ENCODE measurements around the gene PSRC1.

DNA sequence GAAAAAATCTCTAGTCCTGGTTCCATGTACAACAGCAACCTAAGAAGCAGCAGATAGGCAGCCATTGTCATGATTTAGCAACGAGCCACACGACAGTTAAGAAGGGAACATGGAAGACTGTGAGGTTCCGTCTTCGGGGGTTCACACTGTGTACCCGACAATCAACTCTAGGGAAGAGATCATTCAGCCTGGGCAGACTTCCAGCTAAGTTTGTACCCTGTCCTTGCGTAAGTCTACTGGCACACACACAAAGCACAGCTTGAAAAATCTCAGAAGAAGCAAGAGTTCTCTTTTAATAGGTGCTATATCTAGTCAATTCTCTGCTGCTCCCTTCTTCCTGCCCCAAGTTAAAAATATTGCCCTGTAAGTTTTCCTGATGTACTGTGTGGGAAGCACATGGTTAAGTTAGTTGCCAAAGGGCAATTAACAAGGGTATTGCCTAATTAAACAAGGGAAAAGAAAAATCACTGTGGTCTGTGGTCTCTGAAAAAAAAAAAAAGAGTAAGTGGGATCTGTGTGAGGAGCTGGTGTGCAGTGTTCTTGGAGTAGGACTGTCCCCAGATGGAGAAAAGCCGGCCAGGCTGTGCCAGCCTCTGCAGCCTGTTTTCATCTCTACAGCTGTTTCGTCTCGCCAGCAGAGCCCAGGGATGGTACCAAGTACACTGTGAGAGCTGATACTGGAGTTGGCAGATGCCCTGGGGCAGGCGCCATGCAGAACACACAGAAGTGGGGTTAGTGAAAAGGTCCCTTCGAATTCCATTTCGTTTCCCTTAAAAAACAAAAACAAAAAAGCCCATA lies 30.2 kb upstream of the PSRC1 start:
- TF ChIP-seq, protein P1, sequence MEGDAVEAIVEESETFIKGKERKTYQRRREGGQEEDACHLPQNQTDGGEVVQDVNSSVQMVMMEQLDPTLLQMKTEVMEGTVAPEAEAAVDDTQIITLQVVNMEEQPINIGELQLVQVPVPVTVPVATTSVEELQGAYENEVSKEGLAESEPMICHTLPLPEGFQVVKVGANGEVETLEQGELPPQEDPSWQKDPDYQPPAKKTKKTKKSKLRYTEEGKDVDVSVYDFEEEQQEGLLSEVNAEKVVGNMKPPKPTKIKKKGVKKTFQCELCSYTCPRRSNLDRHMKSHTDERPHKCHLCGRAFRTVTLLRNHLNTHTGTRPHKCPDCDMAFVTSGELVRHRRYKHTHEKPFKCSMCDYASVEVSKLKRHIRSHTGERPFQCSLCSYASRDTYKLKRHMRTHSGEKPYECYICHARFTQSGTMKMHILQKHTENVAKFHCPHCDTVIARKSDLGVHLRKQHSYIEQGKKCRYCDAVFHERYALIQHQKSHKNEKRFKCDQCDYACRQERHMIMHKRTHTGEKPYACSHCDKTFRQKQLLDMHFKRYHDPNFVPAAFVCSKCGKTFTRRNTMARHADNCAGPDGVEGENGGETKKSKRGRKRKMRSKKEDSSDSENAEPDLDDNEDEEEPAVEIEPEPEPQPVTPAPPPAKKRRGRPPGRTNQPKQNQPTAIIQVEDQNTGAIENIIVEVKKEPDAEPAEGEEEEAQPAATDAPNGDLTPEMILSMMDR (IDR thresholded peaks at IDR 0.05), result no peak
- TF ChIP-seq EP300 (IDR thresholded peaks at IDR 0.05), result no peak
- TF ChIP-seq POLR2A (IDR thresholded peaks at IDR 0.05; ENCODE audit: low read depth), result no peak
- TF ChIP-seq POLR2AphosphoS5 (IDR thresholded peaks at IDR 0.05), result no peak
